A549 (cell line): Measurements from ENCODE around the gene DPP7. TPM values are rescaled to one million over a fixed set of nuclear protein-coding genes. Genes with fewer than 3 reads are reported as not detected.
A peak's percentile ranks its signal among the peaks of the same experiment; 100 is the strongest.

ENCODE experiments used
- ATAC-seq, 2 experiments: fragments of 200-7000 bp in 1 of 2; fragments of >200 bp in 1 of 2; cut with Nextera tagmentation in 1 of 2; cut with Tn5 transposase in 1 of 2; 3 replicates each; pipeline versions ENCODE4 v1.8.0 to v1.9.1; 2018 to 2020; ENCODE audit warnings: mild to moderate bottlenecking in 1 of 2, moderate library complexity in 1 of 2
- CTCF ChIA-PET: fragments of 300-600 bp; sonication (Branson Sonifier 250); formaldehyde crosslinking; extraction: SDS; loops from one replicate; lab custom pipeline; 2021; ENCODE audit warnings: antibody characterized with exemption, inconsistent platforms; lab: Yijun Ruan, JAX
- POLR2A ChIA-PET: fragments of 350-600 bp; formaldehyde crosslinking; extraction: SDS; loops from one replicate; lab custom pipeline; 2021; ENCODE audit warnings: antibody characterized with exemption, inconsistent platforms; lab: Yijun Ruan, JAX
- DNase-seq, 2 experiments: peaks; one replicate each; pipeline versions ENCODE4 v3.0.0 to v3.0.0-alpha.2; 2011 to 2016; ENCODE audit warnings: low read depth in 1 of 2, low spot score in 1 of 2
- FAIRE-seq: peaks from 2 replicates; lab custom pipeline; 2011; peaks lifted over from hg19 to GRCh38; lab: Jason Lieb, UNC
- H3K27ac ChIP-seq, 2 experiments: fragments of >200 bp; sonication (Bioruptor Twin); formaldehyde crosslinking; 3 replicates each; pipeline ENCODE4 v1.5.1; 2016 to 2017
- H3K4me1 ChIP-seq: fragments of >200 bp; sonication (Bioruptor Twin); formaldehyde crosslinking; 3 replicates; pipeline ENCODE4 v1.6.1; 2016
- H3K4me2 ChIP-seq: fragments of >200 bp; sonication (Bioruptor Twin); formaldehyde crosslinking; 3 replicates; pipeline ENCODE4 v1.6.1; 2016
- H3K4me3 ChIP-seq: fragments of >200 bp; sonication (Bioruptor Twin); formaldehyde crosslinking; 3 replicates; pipeline ENCODE4 v1.5.1; 2016
- H3K9me3 ChIP-seq: fragments of >200 bp; sonication (Bioruptor Twin); formaldehyde crosslinking; 3 replicates; pipeline ENCODE4 v1.6.1; 2016
- BHLHE40 ChIP-seq: IDR thresholded peaks from 2 replicates; pipeline ENCODE4 v1.6.1; 2012; ENCODE audit warnings: low read depth, low read length, inconsistent platforms
- CBX2 ChIP-seq: fragments of 200-600 bp; sonication (generic); IDR thresholded peaks from 2 replicates; pipeline ENCODE4 v1.6.1; 2016; ENCODE audit warnings: low read depth, mild to moderate bottlenecking, borderline replicate concordance
- CBX8 ChIP-seq: fragments of 200-600 bp; sonication (generic); IDR thresholded peaks from 2 replicates; pipeline ENCODE4 v1.6.1; 2016
- CEBPB ChIP-seq, 2 experiments: fragments of >200 bp in 1 of 2; sonication (Bioruptor Twin) in 1 of 2; formaldehyde crosslinking in 1 of 2; IDR thresholded peaks; 2 replicates each; pipeline ENCODE4 v1.6.1; 2012 to 2016
- CHD2 ChIP-seq: fragments of 150-350 bp; IDR thresholded peaks from 2 replicates; pipeline ENCODE4 v1.6.1; 2014; ENCODE audit warnings: low read length; ENCODE audit not compliant: partially characterized antibody
- EHF ChIP-seq: fragments of 250-450 bp; sonication (Bioruptor Pico); IDR thresholded peaks from 2 replicates; pipeline ENCODE4 v1.5.0; 2020; ENCODE audit warnings: mild to moderate bottlenecking
- EHMT2 ChIP-seq: fragments of 200-600 bp; sonication (generic); IDR thresholded peaks from 2 replicates; pipeline ENCODE4 v1.6.1; 2016; ENCODE audit warnings: antibody characterized with exemption, low read depth, mild to moderate bottlenecking, moderate library complexity
- EP300 ChIP-seq, 2 experiments: fragments of >200 bp; sonication (Bioruptor Twin); formaldehyde crosslinking; IDR thresholded peaks; 2 replicates in 1 of 2; 3 replicates in 1 of 2; pipeline ENCODE4 v1.6.1; 2016 to 2017
- FOSL2 ChIP-seq, 2 experiments: fragments of 450-650 bp in 1 of 2; fragments of >200 bp in 1 of 2; sonication (Bioruptor Twin) in 1 of 2; formaldehyde crosslinking; IDR thresholded peaks; 2 replicates each; pipeline versions ENCODE4 v1.5.0 to v1.6.1; 2016 to 2020; ENCODE audit warnings: mild to moderate bottlenecking in 1 of 2, moderate library complexity in 1 of 2
- GATA3 ChIP-seq: IDR thresholded peaks from 2 replicates; pipeline ENCODE4 v1.6.1; 2012; ENCODE audit warnings: borderline replicate concordance
- HOXA7 ChIP-seq: fragments of 250-450 bp; sonication (Bioruptor Pico); IDR thresholded peaks from 2 replicates; pipeline ENCODE4 v1.5.0; 2020; ENCODE audit warnings: mild to moderate bottlenecking, moderate library complexity
- HOXB13 ChIP-seq: fragments of 250-450 bp; sonication (Bioruptor Pico); IDR thresholded peaks from 2 replicates; pipeline ENCODE4 v1.5.0; 2020; ENCODE audit warnings: low read depth, mild to moderate bottlenecking, moderate library complexity
- JUN ChIP-seq, 2 experiments: fragments of >200 bp; sonication (Bioruptor Twin); formaldehyde crosslinking; IDR thresholded peaks; 2 replicates in 1 of 2; 3 replicates in 1 of 2; pipeline ENCODE4 v1.6.1; 2016 to 2017
- JUNB ChIP-seq: fragments of >200 bp; sonication (Bioruptor Twin); formaldehyde crosslinking; IDR thresholded peaks from 2 replicates; pipeline ENCODE4 v1.6.1; 2016
- KDM1A ChIP-seq: fragments of 200-600 bp; sonication (generic); IDR thresholded peaks from 2 replicates; pipeline ENCODE4 v1.6.1; 2016; ENCODE audit warnings: low read depth, mild to moderate bottlenecking
- NFE2L2 ChIP-seq: fragments of 150-350 bp; conservative IDR thresholded peaks from 2 replicates; pipeline ENCODE4 v1.6.1; 2014; ENCODE audit warnings: low read length
- PHF8 ChIP-seq: fragments of 200-600 bp; sonication (generic); IDR thresholded peaks from 2 replicates; pipeline ENCODE4 v1.6.1; 2016; ENCODE audit warnings: low read depth, mild to moderate bottlenecking, antibody characterized with exemption, moderate library complexity, borderline replicate concordance
- RARB ChIP-seq: fragments of 250-450 bp; sonication (Bioruptor Pico); IDR thresholded peaks from 2 replicates; pipeline ENCODE4 v1.8.0; 2021; ENCODE audit warnings: mild to moderate bottlenecking, moderate library complexity
- RCOR1 ChIP-seq: fragments of 150-350 bp; IDR thresholded peaks from 2 replicates; pipeline ENCODE4 v1.6.1; 2014; ENCODE audit warnings: antibody characterized with exemption, low read length, low read depth
- RFX5 ChIP-seq: fragments of 450-650 bp; IDR thresholded peaks from 2 replicates; pipeline ENCODE4 v1.7.1; 2014; ENCODE audit warnings: antibody characterized with exemption, mild to moderate bottlenecking, moderate library complexity
- SMC3 ChIP-seq: fragments of >200 bp; sonication (Bioruptor Twin); formaldehyde crosslinking; IDR thresholded peaks from 3 replicates; pipeline ENCODE4 v1.6.1; 2018; ENCODE audit warnings: inconsistent platforms
- TFCP2L1 ChIP-seq: fragments of 250-450 bp; sonication (Bioruptor Pico); IDR thresholded peaks from 2 replicates; pipeline ENCODE4 v1.5.0; 2021; ENCODE audit warnings: mild to moderate bottlenecking
- TP53 ChIP-seq: fragments of 250-450 bp; sonication (Bioruptor Pico); IDR thresholded peaks from 2 replicates; pipeline ENCODE4 v1.5.0; 2021; ENCODE audit warnings: mild to moderate bottlenecking, moderate library complexity
- ZFP36 ChIP-seq: fragments of 450-650 bp; IDR thresholded peaks from 2 replicates; pipeline ENCODE4 v1.6.1; 2014; ENCODE audit warnings: borderline replicate concordance; ENCODE audit not compliant: partially characterized antibody
- ZNF302 ChIP-seq: fragments of 250-450 bp; sonication (Bioruptor Pico); IDR thresholded peaks from 2 replicates; pipeline ENCODE4 v1.9.0; 2021; ENCODE audit warnings: inconsistent platforms, mild to moderate bottlenecking, moderate library complexity
- ZSCAN20 ChIP-seq: fragments of 250-450 bp; sonication (Bioruptor Pico); IDR thresholded peaks from 2 replicates; pipeline ENCODE4 v1.8.0; 2022; ENCODE audit warnings: mild to moderate bottlenecking, moderate library complexity
- WGBS: methylation state at CpG from one replicate; pipeline ENCODE4 v1.1.6; 2017; ENCODE audit errors: missing lambda C conversion rate; 5-methylcytosine and 5-hydroxymethylcytosine counted together
- polyA plus RNA-seq, 4 experiments: library from polyadenylated mRNA; depleted of rRNA in 3 of 4; stranded (reverse); fragments of >200 nt; fragmentation: RNase III in 1 of 4; extraction: RNeasy Plus Mini Kit Qiagen cat#74134 plus additional on column Dnase treatment in 1 of 4; gene quantifications; 2 replicates in 3 of 4; 3 replicates in 1 of 4; pipeline ENCODE4 v1.2.3, GENCODE V29; 2011 to 2017
- TF ChIP-seq, protein P1 (sequence below): fragments of 250-450 bp; sonication (Bioruptor Pico); IDR thresholded peaks from 2 replicates; pipeline ENCODE4 v1.5.0; 2020; ENCODE audit warnings: low read depth, mild to moderate bottlenecking, moderate library complexity
- TF ChIP-seq, protein P2 (sequence below): IDR thresholded peaks from 2 replicates; pipeline ENCODE4 v1.6.1; 2012; ENCODE audit warnings: low read depth, borderline replicate concordance
- TF ChIP-seq, protein P3 (sequence below): IDR thresholded peaks from 2 replicates; pipeline ENCODE4 v1.6.1; 2012
- TF ChIP-seq, protein P4 (sequence below): fragments of 250-450 bp; sonication (Bioruptor Pico); IDR thresholded peaks from 2 replicates; pipeline ENCODE4 v1.5.0; 2021; ENCODE audit warnings: mild to moderate bottlenecking, moderate library complexity, borderline replicate concordance

DPP7 gene
- polyA plus RNA-seq, 2 of the 4 experiments (the other 2 are of a cell fraction), result 27.6 to 71.8 TPM

DNA sequence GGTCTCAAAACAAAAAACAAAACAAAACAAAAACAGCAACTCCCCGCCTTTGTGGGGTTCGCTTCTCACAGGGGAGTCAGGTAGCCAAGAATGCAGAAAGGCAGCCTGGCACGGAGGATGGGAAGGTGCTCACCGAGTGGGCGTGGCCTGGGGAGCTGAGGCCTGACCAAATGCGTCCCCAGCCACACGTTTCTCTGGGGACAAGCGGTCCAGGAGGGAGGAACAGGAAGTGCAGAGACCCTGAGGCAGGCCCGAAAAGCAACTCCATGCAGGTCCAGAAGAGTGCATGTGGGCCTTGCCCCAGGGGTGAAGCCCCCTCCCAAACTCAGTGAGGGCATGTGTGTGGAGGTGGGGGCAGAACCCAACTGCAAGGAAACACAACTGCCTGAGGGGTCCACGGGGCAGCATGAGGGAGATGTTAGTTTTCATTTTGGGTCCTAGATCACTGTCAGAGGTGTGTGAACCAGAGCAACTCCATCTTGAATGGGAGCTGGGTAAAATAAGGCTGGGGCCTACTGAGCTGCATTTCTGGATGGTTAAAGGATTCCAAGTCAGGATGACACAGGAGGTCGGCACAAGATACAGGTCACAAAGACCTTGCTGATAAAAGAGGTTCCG, 39.8 kb downstream of the DPP7 start:
- Histone ChIP-seq H3K4me3 (no peak overlapping the region), H3K9me3 (no peaks in the 10 kb centered on the region), H3K4me1 (peaks cover 17% of the 10 kb centered on the region), H3K4me2 (no peak overlapping the region), H3K27ac (no peak overlapping the region)
- no peak for TF ChIP-seq KDM1A
- TF ChIP-seq, protein P1, sequence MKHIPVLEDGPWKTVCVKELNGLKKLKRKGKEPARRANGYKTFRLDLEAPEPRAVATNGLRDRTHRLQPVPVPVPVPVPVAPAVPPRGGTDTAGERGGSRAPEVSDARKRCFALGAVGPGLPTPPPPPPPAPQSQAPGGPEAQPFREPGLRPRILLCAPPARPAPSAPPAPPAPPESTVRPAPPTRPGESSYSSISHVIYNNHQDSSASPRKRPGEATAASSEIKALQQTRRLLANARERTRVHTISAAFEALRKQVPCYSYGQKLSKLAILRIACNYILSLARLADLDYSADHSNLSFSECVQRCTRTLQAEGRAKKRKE (CRISPR knock-in tag), result peak; percentile 73
- 0 out of 2 replicates have a peak, but pooled peaks have one; percentile 29 for TF ChIP-seq HOXB13 (CRISPR knock-in tag)
- no peak for TF ChIP-seq RARB (CRISPR knock-in tag)
- TF ChIP-seq CHD2, result no peak
- TF ChIP-seq ZNF302, result 0 out of 2 replicates have a peak, but pooled peaks have one; percentile 34
- no peak for FAIRE-seq
- no peak for DNase-seq
- WGBS, result 95% methylated on average over 11 of the region's 12 CpGs
- no peak for ATAC-seq
- CTCF ChIA-PET, result interaction anchor here (1.9 to 24.0 kb wide), 6 partner anchors 7 to 162 kb away, joined by 6 to 321 read pairs (median 13); partner anchors contain the start of genes ABCA2, MAN1B1, NPDC1 and SAPCD2
- POLR2A ChIA-PET, result no interaction called here

DNA sequence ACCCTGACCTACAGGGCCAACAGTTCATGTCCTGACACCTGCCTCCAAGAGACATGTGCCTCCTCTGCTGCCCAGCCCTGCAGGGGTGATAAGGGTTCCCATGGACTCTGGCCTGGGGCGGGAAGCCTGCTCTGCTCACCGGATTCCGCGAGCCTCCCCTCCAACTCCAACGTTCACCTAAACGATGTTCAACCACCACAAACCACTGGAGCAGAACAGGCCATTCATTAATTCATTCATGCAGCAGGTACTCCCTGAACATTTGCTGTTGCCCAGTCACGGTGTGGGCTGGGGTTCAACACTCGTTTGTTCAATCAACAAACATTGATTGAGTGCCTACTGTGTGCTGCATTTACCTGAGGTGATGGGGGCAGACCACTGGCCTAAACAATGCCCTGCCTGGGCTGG, 40.5 kb downstream of the DPP7 start:
- no peak overlapping the region for H3K27ac ChIP-seq
- FAIRE-seq (no peak), ATAC-seq (no peak), DNase-seq (no peak)
- H3K4me3 ChIP-seq, result no peak overlapping the region
- ChIA-PET POLR2A (no interaction called here), CTCF (interaction anchor here (1.9 to 24.0 kb wide), 7 partner anchors 6 to 45 kb away, joined by 9 to 656 read pairs (median 16); partner anchors contain the start of genes ABCA2, ENTPD2, MAN1B1 and NPDC1)
- WGBS, result 90% methylated on average over 8 of the region's 8 CpGs
- no peak overlapping the region for H3K4me2 ChIP-seq
- TF ChIP-seq JUN (IDR thresholded peaks at IDR 0.05) (no peak), HOXB13 (CRISPR knock-in tag) (no peak), TFCP2L1 (CRISPR knock-in tag) (no peak), JUNB (no peak), CBX2 (no peak), PHF8 (no peak), RCOR1 (no peak), CHD2 (no peak), CEBPB (IDR thresholded peaks at IDR 0.05) (no peak), RFX5 (no peak), FOSL2 (IDR thresholded peaks at IDR 0.05) (no peak), FOSL2 (CRISPR knock-in tag; IDR thresholded peaks at IDR 0.05) (no peak), ZSCAN20 (no peak), ZFP36 (no peak), EHMT2 (no peak), EP300 (IDR thresholded peaks at IDR 0.05) (no peak), HOXA7 (CRISPR knock-in tag) (no peak), NFE2L2 (no peak), CBX8 (no peak)
- H3K9me3 ChIP-seq, result no peaks in the 10 kb centered on the region
- peaks cover 25% of the 10 kb centered on the region for H3K4me1 ChIP-seq

DNA sequence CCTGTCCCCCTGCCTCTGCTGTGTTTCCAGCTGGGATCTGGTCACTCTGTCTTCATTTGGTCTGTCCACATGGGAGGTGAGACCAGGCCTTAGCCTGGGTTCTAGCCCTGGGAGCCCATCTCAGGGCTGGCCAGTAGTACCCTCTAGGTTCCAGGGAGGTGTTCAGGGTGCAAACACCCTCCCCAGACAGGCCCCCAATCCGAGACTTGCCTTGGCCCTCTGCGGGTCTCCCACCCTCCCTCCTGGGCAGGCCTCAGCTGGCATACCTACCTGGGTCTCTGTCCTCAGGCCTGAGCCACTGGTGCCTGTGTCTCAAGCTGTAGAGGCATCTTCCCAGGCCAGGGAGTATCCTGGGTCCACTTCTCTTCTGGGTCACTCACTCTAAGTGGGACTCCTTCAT, 43.3 kb downstream of the DPP7 start:
- H3K4me1 ChIP-seq, result peaks cover 27% of the 10 kb centered on the region
- ATAC-seq (no peak), FAIRE-seq (no peak), DNase-seq (no peak)
- 92% methylated on average over 2 of the region's 2 CpGs for WGBS
- CTCF ChIA-PET, result interaction anchor here (1.4 to 19.2 kb wide), 6 partner anchors 7 to 45 kb away, joined by 3 to 656 read pairs (median 207); partner anchors contain the start of genes ABCA2, DPP7, ENTPD2 and FUT7
- peak overlapping the region; percentile 74 for H3K4me2 ChIP-seq
- no peak overlapping the region for H3K4me3 ChIP-seq
- POLR2A ChIA-PET, result interaction anchor here (0.6 to 3.9 kb wide), 4 partner anchors 15 to 251 kb away, joined by 3 to 18 read pairs (median 6); partner anchors contain the start of genes MAN1B1 and TUBB4B
- H3K9me3 ChIP-seq, result no peaks in the 10 kb centered on the region
- peak overlapping the region; percentile 62 to 88 for H3K27ac ChIP-seq
- no peak for TF ChIP-seq GATA3
- TF ChIP-seq, protein P2, sequence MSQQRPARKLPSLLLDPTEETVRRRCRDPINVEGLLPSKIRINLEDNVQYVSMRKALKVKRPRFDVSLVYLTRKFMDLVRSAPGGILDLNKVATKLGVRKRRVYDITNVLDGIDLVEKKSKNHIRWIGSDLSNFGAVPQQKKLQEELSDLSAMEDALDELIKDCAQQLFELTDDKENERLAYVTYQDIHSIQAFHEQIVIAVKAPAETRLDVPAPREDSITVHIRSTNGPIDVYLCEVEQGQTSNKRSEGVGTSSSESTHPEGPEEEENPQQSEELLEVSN, result no peak
- no peak for TF ChIP-seq PHF8
- TF ChIP-seq EHF (CRISPR knock-in tag), result no peak
- no peak for TF ChIP-seq EHMT2
- TF ChIP-seq SMC3, result no peak
- TF ChIP-seq CBX2, result no peak
- no peak for TF ChIP-seq BHLHE40
- TF ChIP-seq ZSCAN20, result no peak
- TF ChIP-seq TP53 (CRISPR knock-in tag), result no peak
- TF ChIP-seq CHD2, result no peak
- TF ChIP-seq, protein P3, sequence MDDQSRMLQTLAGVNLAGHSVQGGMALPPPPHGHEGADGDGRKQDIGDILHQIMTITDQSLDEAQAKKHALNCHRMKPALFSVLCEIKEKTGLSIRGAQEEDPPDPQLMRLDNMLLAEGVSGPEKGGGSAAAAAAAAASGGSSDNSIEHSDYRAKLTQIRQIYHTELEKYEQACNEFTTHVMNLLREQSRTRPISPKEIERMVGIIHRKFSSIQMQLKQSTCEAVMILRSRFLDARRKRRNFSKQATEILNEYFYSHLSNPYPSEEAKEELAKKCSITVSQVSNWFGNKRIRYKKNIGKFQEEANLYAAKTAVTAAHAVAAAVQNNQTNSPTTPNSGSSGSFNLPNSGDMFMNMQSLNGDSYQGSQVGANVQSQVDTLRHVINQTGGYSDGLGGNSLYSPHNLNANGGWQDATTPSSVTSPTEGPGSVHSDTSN, result no peak
- TF ChIP-seq, protein P4, sequence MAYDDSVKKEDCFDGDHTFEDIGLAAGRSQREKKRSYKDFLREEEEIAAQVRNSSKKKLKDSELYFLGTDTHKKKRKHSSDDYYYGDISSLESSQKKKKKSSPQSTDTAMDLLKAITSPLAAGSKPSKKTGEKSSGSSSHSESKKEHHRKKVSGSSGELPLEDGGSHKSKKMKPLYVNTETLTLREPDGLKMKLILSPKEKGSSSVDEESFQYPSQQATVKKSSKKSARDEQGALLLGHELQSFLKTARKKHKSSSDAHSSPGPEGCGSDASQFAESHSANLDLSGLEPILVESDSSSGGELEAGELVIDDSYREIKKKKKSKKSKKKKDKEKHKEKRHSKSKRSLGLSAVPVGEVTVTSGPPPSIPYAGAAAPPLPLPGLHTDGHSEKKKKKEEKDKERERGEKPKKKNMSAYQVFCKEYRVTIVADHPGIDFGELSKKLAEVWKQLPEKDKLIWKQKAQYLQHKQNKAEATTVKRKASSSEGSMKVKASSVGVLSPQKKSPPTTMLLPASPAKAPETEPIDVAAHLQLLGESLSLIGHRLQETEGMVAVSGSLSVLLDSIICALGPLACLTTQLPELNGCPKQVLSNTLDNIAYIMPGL, result no peak
